ENCODE measurements around the gene DHRS2.

The DHRS2 gene

GRCh38 chr14:23612802-23613201 is 23.4 kb upstream of the DHRS2 start:
- TF ChIP-seq, protein P1, sequence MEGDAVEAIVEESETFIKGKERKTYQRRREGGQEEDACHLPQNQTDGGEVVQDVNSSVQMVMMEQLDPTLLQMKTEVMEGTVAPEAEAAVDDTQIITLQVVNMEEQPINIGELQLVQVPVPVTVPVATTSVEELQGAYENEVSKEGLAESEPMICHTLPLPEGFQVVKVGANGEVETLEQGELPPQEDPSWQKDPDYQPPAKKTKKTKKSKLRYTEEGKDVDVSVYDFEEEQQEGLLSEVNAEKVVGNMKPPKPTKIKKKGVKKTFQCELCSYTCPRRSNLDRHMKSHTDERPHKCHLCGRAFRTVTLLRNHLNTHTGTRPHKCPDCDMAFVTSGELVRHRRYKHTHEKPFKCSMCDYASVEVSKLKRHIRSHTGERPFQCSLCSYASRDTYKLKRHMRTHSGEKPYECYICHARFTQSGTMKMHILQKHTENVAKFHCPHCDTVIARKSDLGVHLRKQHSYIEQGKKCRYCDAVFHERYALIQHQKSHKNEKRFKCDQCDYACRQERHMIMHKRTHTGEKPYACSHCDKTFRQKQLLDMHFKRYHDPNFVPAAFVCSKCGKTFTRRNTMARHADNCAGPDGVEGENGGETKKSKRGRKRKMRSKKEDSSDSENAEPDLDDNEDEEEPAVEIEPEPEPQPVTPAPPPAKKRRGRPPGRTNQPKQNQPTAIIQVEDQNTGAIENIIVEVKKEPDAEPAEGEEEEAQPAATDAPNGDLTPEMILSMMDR (IDR thresholded peaks at IDR 0.05; ENCODE audit: low read length, missing control alignments): no peak
- no peak overlapping the region for H3K4me3 ChIP-seq (replicated peaks; ENCODE audit: low read depth, low read length)
- DNase-seq (ENCODE audit: low read depth): no peak

DNA sequence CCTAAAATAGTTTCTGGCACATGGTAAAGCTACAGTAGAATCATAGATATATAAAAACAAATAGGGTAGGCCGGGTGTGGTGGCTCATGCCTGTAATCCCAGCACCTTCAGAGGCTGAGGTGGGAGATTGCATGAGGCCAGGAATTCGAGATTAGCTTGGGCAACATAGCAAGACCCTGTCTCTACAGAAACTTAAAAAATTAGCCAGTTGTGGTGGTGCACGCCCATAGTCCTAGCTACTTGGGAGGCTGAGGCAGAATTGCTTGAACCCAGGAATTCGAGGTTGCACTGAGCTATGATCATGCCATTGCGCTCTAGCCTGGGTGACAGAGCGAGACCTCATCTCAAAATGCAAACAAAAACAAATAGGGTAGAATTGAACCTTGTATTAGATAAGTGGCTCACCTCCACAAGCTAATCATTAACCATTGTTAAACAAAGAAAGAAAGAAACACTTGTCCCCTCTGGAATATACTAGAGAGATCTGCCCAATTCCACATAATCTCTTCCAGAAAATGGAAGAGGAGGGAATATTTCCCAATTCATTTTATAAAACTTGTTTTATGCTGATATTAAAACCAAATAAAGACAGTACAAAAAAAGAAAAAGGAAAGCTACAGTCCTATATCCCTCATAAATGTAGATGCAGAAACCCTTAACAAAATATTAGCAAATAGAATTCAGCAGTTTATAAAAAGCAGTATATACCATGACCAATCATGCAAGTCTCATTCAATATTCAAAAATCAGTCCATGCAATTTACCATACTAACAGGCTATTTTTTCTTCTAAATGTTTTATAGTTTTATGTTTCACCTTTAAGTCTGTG is 22.7 kb upstream of the DHRS2 start:
- H3K4me3 ChIP-seq (replicated peaks; ENCODE audit: low read depth, low read length): no peak overlapping the region
- no peak for DNase-seq (ENCODE audit: low read depth)
- TF ChIP-seq, protein P1 (IDR thresholded peaks at IDR 0.05; ENCODE audit: low read length, missing control alignments): no peak

GRCh38 chr14:23614395-23614828 is 21.8 kb upstream of the DHRS2 start:
- TF ChIP-seq, protein P1 (IDR thresholded peaks at IDR 0.05; ENCODE audit: low read length, missing control alignments): no peak
- no peak for DNase-seq (ENCODE audit: low read depth)

DNA sequence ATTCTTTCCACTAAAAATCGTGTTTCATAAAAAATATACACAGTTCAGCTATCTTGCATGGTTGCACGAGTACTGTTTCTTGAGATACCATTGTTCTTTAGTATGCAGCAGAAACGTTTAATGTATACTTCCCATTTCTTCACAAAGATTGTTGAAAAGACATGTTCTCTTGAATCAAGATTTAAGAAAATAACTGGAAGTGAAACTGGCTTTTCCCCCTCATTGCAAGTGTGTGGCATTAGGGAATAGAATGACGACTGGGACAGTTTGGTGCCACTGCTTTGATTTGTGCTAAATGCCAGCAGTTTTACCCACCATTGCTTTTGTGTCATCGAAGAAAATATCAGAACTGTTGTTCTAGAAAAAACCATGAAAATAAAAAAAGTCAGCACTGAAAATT is 20.3 kb upstream of the DHRS2 start:
- H3K4me3 ChIP-seq (replicated peaks; ENCODE audit: low read depth, low read length): no peak overlapping the region
- no peak for DNase-seq (ENCODE audit: low read depth)
- TF ChIP-seq, protein P1 (IDR thresholded peaks at IDR 0.05; ENCODE audit: low read length, missing control alignments): no peak

More at GRCh38 chr14:23614395-23614828, 21.8 kb upstream of the DHRS2 start:
- no peak overlapping the region for H3K4me3 ChIP-seq (replicated peaks; ENCODE audit: low read depth, low read length)

DNA sequence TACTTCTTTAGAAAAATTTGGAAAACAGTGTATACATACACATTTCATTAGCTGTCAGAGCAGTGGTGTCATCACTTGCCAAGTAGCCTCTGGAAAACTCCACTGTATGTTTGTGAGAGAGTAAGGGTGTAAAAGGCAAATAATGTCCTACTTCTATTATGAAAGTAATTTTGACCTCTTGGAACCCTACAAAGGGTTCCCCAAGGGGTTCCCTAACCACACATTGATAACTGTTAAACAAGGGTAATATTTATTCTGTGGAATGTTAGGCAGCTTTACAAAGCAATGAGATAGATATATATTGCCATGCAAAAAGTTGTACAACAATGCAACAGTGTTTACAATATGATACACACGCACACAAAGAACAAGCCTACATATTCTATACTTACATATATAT is 18.6 kb upstream of the DHRS2 start:
- DNase-seq (ENCODE audit: low read depth): no peak
- H3K4me3 ChIP-seq (replicated peaks; ENCODE audit: low read depth, low read length): no peak overlapping the region
- TF ChIP-seq, protein P1 (IDR thresholded peaks at IDR 0.05; ENCODE audit: low read length, missing control alignments): no peak

DNA sequence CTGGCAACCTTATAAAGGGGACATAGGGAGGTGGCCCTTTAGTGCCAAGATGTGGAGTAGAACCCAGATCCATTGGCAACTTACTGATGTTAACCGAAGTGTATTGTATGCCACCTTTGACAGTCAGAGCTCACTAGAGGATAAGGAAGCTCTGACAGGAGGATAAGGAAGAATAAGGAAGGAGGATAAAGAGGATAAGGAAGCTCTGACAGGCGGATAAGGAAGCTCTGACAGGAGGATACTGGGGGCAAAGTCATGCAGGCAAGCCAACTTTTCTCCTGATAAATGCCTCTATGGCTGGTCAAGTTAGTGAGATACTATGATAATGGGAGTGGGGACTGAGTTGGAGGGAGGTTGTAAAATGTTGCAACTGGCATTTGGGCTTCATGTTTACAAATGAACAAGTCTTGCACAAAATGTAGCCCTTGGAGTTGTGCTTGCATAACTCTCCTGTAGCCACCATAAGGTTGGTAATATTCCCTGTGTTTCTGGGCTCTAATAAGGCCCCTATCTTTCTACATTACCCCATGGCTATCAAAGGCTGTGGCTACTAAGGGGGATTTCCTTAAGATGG is 17.7 kb upstream of the DHRS2 start:
- H3K4me3 ChIP-seq (replicated peaks; ENCODE audit: low read depth, low read length): no peak overlapping the region
- no peak for DNase-seq (ENCODE audit: low read depth)
- TF ChIP-seq, protein P1 (IDR thresholded peaks at IDR 0.05; ENCODE audit: low read length, missing control alignments): no peak
